ENCODE results near the gene MCL1. TPM values are rescaled to one million over a fixed set of nuclear protein-coding genes. Genes with fewer than 3 reads are reported as not detected.
A peak's percentile ranks its signal among the peaks of the same experiment; 100 is the strongest.

The MCL1 gene
- polyA plus RNA-seq, 1 of the 3 experiments (the other 2 are of a cell fraction), result 110 TPM

GRCh38 chr1:150610576-150610975 is 31.2 kb upstream of the MCL1 start:
- H3K9ac ChIP-seq, result no peak overlapping the region; the same call in 1 of the 2 replicates
- no peak overlapping the region for H3K4me3 ChIP-seq (ENCODE audit: low read depth in 2 of 2, low read length in 1 of 2)
- peaks cover 23% of the 10 kb centered on the region for H3K79me2 ChIP-seq (ENCODE audit: insufficient read depth)
- 92% methylated on average over 4 of the region's 4 CpGs for WGBS (ENCODE audit: low lambda C conversion rate)
- H3F3A ChIP-seq (replicated peaks; ENCODE audit: insufficient read depth), result peaks cover 39% of the 10 kb centered on the region
- no peaks in the 10 kb centered on the region for H3K27me3 ChIP-seq (ENCODE audit: insufficient read depth)
- H3K36me3 ChIP-seq (replicated peaks in 1 of 2; ENCODE audit: control insufficient read depth in 1 of 2, insufficient read depth in 2 of 2, low read length in 1 of 2), result no peaks in the 10 kb centered on the region
- H3K27ac ChIP-seq (ENCODE audit: low read depth in 2 of 2, low read length in 1 of 2), result peak overlapping the region in 1 of 2 experiments; percentile 97; a peak in 2 of 4 replicates
- H3K9me2 ChIP-seq, result no peaks in the 10 kb centered on the region
- TF ChIP-seq IRF3 (IDR thresholded peaks at IDR 0.05; ENCODE audit: low read depth, low read length), result no peak
- no peak overlapping the region for H3K4me2 ChIP-seq
- ChIA-PET POLR2A (no interaction called here), CTCF (interaction anchor here (4.3 kb wide), 1 partner anchor 50 kb away, joined by 20 read pairs; no protein-coding TSS in a partner anchor)
- H3K4me1 ChIP-seq (ENCODE audit: control insufficient read depth in 1 of 2, insufficient read depth in 2 of 2, low read depth in 1 of 2, low read length in 1 of 2), result peaks cover 2 to 36% of the 10 kb centered on the region in 2 experiments; a peak in 3 of 4 replicates
- DNase-seq, result no peak
- H4K20me1 ChIP-seq (ENCODE audit: insufficient read depth), result no peaks in the 10 kb centered on the region
- H2AFZ ChIP-seq (ENCODE audit: low read depth), result no peak overlapping the region
- no peaks in the 10 kb centered on the region for H3K9me3 ChIP-seq

GRCh38 chr1:150609732-150610131 is 30.3 kb upstream of the MCL1 start:
- Histone ChIP-seq H3K4me3 (ENCODE audit: low read depth in 2 of 2, low read length in 1 of 2) (no peak overlapping the region), H3K9ac (no peak overlapping the region), H3K9me3 (no peaks in the 10 kb centered on the region), H3K27ac (ENCODE audit: low read depth in 2 of 2, low read length in 1 of 2) (peak overlapping the region in 1 of 2 experiments; percentile 97; a peak in 1 of 4 replicates), H3K79me2 (ENCODE audit: insufficient read depth) (peaks cover 27% of the 10 kb centered on the region), H4K20me1 (ENCODE audit: insufficient read depth) (no peaks in the 10 kb centered on the region), H3K9me2 (no peaks in the 10 kb centered on the region), H2AFZ (ENCODE audit: low read depth) (no peak overlapping the region), H3K4me2 (no peak overlapping the region), H3K36me3 (replicated peaks in 1 of 2; ENCODE audit: control insufficient read depth in 1 of 2, insufficient read depth in 2 of 2, low read length in 1 of 2) (no peaks in the 10 kb centered on the region), H3F3A (replicated peaks; ENCODE audit: insufficient read depth) (peaks cover 42% of the 10 kb centered on the region), H3K27me3 (ENCODE audit: insufficient read depth) (no peaks in the 10 kb centered on the region), H3K4me1 (ENCODE audit: control insufficient read depth in 1 of 2, insufficient read depth in 2 of 2, low read depth in 1 of 2, low read length in 1 of 2) (peaks cover 3 to 43% of the 10 kb centered on the region in 2 experiments; a peak in 3 of 4 replicates)
- WGBS (ENCODE audit: low lambda C conversion rate), result 86% methylated on average over 2 of the region's 2 CpGs
- POLR2A ChIA-PET, result no interaction called here
- CTCF ChIA-PET, result interaction anchor here (0.7 to 4.3 kb wide), 4 partner anchors 10 to 203 kb away, joined by 3 to 20 read pairs (median 4); no protein-coding TSS in a partner anchor
- DNase-seq, result no peak
- no peak for TF ChIP-seq NFIC (IDR thresholded peaks at IDR 0.05; ENCODE audit: borderline replicate concordance)
- TF ChIP-seq TCF12 (IDR thresholded peaks at IDR 0.05), result no peak
- no peak for TF ChIP-seq FOXM1 (IDR thresholded peaks at IDR 0.05; ENCODE audit: low read depth)
- TF ChIP-seq POLR2AphosphoS5 (IDR thresholded peaks at IDR 0.05; ENCODE audit: low read depth, low read length), result no peak
- TF ChIP-seq RCOR1 (IDR thresholded peaks at IDR 0.05; ENCODE audit: low read length), result no peak
- no peak for TF ChIP-seq MAX (IDR thresholded peaks at IDR 0.05; ENCODE audit: low read depth)
- no peak for TF ChIP-seq NRF1 (IDR thresholded peaks at IDR 0.05; ENCODE audit: low read depth, low read length)
- TF ChIP-seq RFX5 (IDR thresholded peaks at IDR 0.05; ENCODE audit: low read length), result no peak
- TF ChIP-seq JUND (IDR thresholded peaks at IDR 0.05), result no peak
- TF ChIP-seq IRF3 (IDR thresholded peaks at IDR 0.05; ENCODE audit: low read depth, low read length), result no peak
- TF ChIP-seq MXI1 (IDR thresholded peaks at IDR 0.05; ENCODE audit: low read depth, low read length), result no peak
- no peak for TF ChIP-seq REST (IDR thresholded peaks at IDR 0.05; ENCODE audit: low read depth, low read length)
- TF ChIP-seq ZBTB33 (IDR thresholded peaks at IDR 0.05; ENCODE audit: borderline replicate concordance, low read depth), result no peak
- no peak for TF ChIP-seq RAD21 (IDR thresholded peaks at IDR 0.05; ENCODE audit: low read length)
